Choroid plexus epithelial cell (primary cell): ENCODE measurements around the gene POLR1B.
A peak's percentile ranks its signal among the peaks of the same experiment; 100 is the strongest.

Experiments
- DNase-seq: peaks from one replicate; pipeline ENCODE4 v3.0.0-alpha.2; 2010; ENCODE audit warnings: low read depth
- H3K4me3 ChIP-seq: 2 replicates; pipeline ENCODE4 v1.5.1; 2011; ENCODE audit warnings: low read depth, mild to moderate bottlenecking, control low read depth, low read length, moderate library complexity
- CTCF ChIP-seq: conservative IDR thresholded peaks from 2 replicates; pipeline ENCODE4 v1.5.1; 2011; ENCODE audit warnings: low read depth, mild to moderate bottlenecking, control low read depth, inconsistent platforms, low read length, moderate library complexity

Gene POLR1B

GRCh38 chr2:112585400-112585799 is 43.1 kb downstream of the POLR1B start:
- no peak overlapping the region for H3K4me3 ChIP-seq
- no peak for TF ChIP-seq CTCF

GRCh38 chr2:112585873-112586464 is 43.7 kb downstream of the POLR1B start:
- DNase-seq: no peak
- H3K4me3 ChIP-seq: no peak overlapping the region
- no peak for TF ChIP-seq CTCF

More at GRCh38 chr2:112585400-112585799, 43.1 kb downstream of the POLR1B start:
- no peak for DNase-seq

GRCh38 chr2:112588611-112589045 is 46.4 kb downstream of the POLR1B start:
- H3K4me3 ChIP-seq: no peak overlapping the region
- TF ChIP-seq CTCF: no peak
- DNase-seq: peak; percentile 60

- no peak for TF ChIP-seq CTCF
- no peak overlapping the region for H3K4me3 ChIP-seq
- no peak for DNase-seq
Observed at GRCh38 chr2:112591413-112591812, 49.1 kb downstream of the POLR1B start.

- no peak for DNase-seq
- no peak for TF ChIP-seq CTCF
- H3K4me3 ChIP-seq: no peak overlapping the region
Observed at GRCh38 chr2:112593736-112594135, 51.5 kb downstream of the POLR1B start.

- no peak for DNase-seq
- no peak overlapping the region for H3K4me3 ChIP-seq
- no peak for TF ChIP-seq CTCF
Observed at GRCh38 chr2:112597537-112598322, 55.5 kb downstream of the POLR1B start.
